ENCODE data around the gene FAM221B. TPM values are rescaled to one million over a fixed set of nuclear protein-coding genes. Genes with fewer than 3 reads are reported as not detected.

Gene FAM221B
- total RNA-seq, 1 donor from 2014 or later, result not detected

GRCh38 chr9:35808433-35808832, 20.1 kb downstream of the FAM221B start:
- Histone ChIP-seq H3K27me3 (no peaks in the 10 kb centered on the region), H3K36me3 (peaks cover 0 to 20% of the 10 kb centered on the region in 2 donors)
- intact Hi-C loops (cut with DNase I), result no loop called here

GRCh38 chr9:35806101-35806500, 22.4 kb downstream of the FAM221B start:
- Histone ChIP-seq H3K4me1 (peaks cover 1% of the 10 kb centered on the region), H3K36me3 (peaks cover 0 to 26% of the 10 kb centered on the region in 2 donors), H3K4me3 (no peak overlapping the region), H3K9me3 (no peaks in the 10 kb centered on the region), H3K27me3 (no peaks in the 10 kb centered on the region), H3K27ac (no peak overlapping the region)
- DNase-seq (ENCODE audit: extremely low spot score in 2 of 2), result no peak
- intact Hi-C loops (cut with DNase I), result no loop called here
- no peak for TF ChIP-seq CTCF (IDR thresholded peaks at IDR 0.05)
- TF ChIP-seq POLR2A (IDR thresholded peaks at IDR 0.05), result no peak
- TF ChIP-seq POLR2AphosphoS5 (IDR thresholded peaks at IDR 0.05; ENCODE audit: insufficient read depth in 1 of 2, low read depth in 1 of 2), result no peak

More at GRCh38 chr9:35808433-35808832, 20.1 kb downstream of the FAM221B start:
- no peak for TF ChIP-seq CTCF (IDR thresholded peaks at IDR 0.05)
- no peak for TF ChIP-seq POLR2A (IDR thresholded peaks at IDR 0.05)
- no peak for TF ChIP-seq POLR2AphosphoS5 (IDR thresholded peaks at IDR 0.05; ENCODE audit: insufficient read depth in 1 of 2, low read depth in 1 of 2)
- Histone ChIP-seq H3K27ac (no peak overlapping the region), H3K4me3 (no peak overlapping the region), H3K9me3 (no peaks in the 10 kb centered on the region), H3K4me1 (peaks cover 14% of the 10 kb centered on the region)
- DNase-seq (ENCODE audit: extremely low spot score in 2 of 2), result no peak

GRCh38 chr9:35801328-35802128, 27.0 kb downstream of the FAM221B start:
- intact Hi-C loops (cut with DNase I), result no loop called here
- no peak for TF ChIP-seq POLR2A (IDR thresholded peaks at IDR 0.05)
- no peak for TF ChIP-seq CTCF (IDR thresholded peaks at IDR 0.05)
- no peak for TF ChIP-seq POLR2AphosphoS5 (IDR thresholded peaks at IDR 0.05; ENCODE audit: insufficient read depth in 1 of 2, low read depth in 1 of 2)

GRCh38 chr9:35800530-35800929, 28.0 kb downstream of the FAM221B start:
- no peak for DNase-seq (ENCODE audit: extremely low spot score in 2 of 2)
- Histone ChIP-seq H3K36me3 (peaks cover 0 to 15% of the 10 kb centered on the region in 2 donors), H3K4me1 (peaks cover 15% of the 10 kb centered on the region), H3K4me3 (no peak overlapping the region), H3K27ac (no peak overlapping the region), H3K27me3 (no peaks in the 10 kb centered on the region), H3K9me3 (no peaks in the 10 kb centered on the region)
- intact Hi-C loops (cut with DNase I), result no loop called here
- TF ChIP-seq POLR2AphosphoS5 (IDR thresholded peaks at IDR 0.05; ENCODE audit: insufficient read depth in 1 of 2, low read depth in 1 of 2) (no peak), POLR2A (IDR thresholded peaks at IDR 0.05) (no peak), CTCF (IDR thresholded peaks at IDR 0.05) (no peak)

More at GRCh38 chr9:35801328-35802128, 27.0 kb downstream of the FAM221B start:
- peaks cover 5% of the 10 kb centered on the region for H3K4me1 ChIP-seq
- H3K36me3 ChIP-seq, result peaks cover 0 to 24% of the 10 kb centered on the region in 2 donors
- no peaks in the 10 kb centered on the region for H3K9me3 ChIP-seq
- H3K27me3 ChIP-seq, result no peaks in the 10 kb centered on the region
- DNase-seq (ENCODE audit: extremely low spot score in 2 of 2), result no peak
- H3K4me3 ChIP-seq, result no peak overlapping the region
- H3K27ac ChIP-seq, result no peak overlapping the region
